Measurements from ENCODE around the gene PTPN13. TPM values are rescaled to one million over a fixed set of nuclear protein-coding genes. Genes with fewer than 3 reads are reported as not detected.
"Not testable (repeated sequence)": the region's sequence is repeated elsewhere in the genome, so short reads cannot be mapped to it uniquely, and the experiment has no call there.

Gene PTPN13
- polyA plus RNA-seq, 1 donor: 6.0 TPM

DNA sequence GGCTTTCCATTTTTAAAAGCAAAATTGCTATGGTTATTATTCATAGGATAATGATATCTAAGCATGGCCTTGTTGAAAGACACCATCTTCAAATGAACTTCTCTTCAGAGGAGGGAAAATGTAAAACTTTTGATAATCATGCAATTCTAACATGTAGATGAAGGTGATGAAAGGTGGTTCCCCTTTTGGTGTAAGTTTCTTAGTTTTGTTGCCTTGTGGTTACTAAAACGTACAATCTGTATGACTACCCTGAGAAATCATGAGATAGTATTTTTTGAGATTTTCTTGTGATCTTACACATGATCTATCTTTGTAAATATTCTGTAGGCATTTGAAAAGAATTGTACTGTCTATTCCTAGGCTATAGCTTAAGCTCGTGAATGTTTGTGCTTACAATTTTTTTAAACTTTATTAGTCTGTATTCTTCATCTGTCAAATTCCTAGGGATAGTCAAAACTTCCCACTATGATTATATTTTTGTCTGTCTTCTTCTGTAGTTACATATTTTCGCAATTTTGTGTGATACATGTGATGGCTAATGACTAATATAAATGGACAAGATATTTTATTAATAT is 47.5 kb downstream of the PTPN13 start:
- no peak for DNase-seq

GRCh38 chr4:86644892-86645291 is 50.8 kb downstream of the PTPN13 start:
- DNase-seq: no peak

- DNase-seq: no peak
Measured at GRCh38 chr4:86652332-86652932, 58.3 kb downstream of the PTPN13 start.

- DNase-seq: no peak
Measured at GRCh38 chr4:86653237-86653865, 59.2 kb downstream of the PTPN13 start.

GRCh38 chr4:86656781-86657180 is 62.7 kb downstream of the PTPN13 start:
- not testable (repeated sequence) for DNase-seq

GRCh38 chr4:86657382-86657781 is 63.3 kb downstream of the PTPN13 start:
- no peak for DNase-seq

DNA sequence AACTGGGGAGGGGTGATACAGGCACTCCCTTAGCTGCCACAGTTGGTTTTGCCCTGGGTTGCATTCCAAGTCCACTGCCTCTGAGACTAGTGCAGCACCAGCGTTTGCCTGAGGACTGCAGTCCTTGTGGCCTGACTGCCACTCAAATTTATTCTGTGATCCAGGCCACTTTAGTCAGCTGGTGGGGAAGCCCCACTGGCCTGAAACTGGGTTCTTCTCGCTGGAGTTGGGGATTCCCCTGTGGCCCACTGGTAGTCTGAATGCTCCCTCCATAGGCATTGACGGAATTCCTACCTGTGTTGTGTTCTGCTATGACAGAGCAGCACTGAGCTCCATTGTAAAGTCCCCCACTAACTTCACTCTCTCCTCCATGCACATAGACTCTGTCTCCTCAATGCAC is 63.8 kb downstream of the PTPN13 start:
- DNase-seq: no peak

GRCh38 chr4:86660401-86660800 is 66.3 kb downstream of the PTPN13 start:
- DNase-seq: no peak

- no peak for DNase-seq
Measured at GRCh38 chr4:86661006-86661405, 66.9 kb downstream of the PTPN13 start.

GRCh38 chr4:86661418-86661817 is 67.3 kb downstream of the PTPN13 start:
- no peak for DNase-seq

- DNase-seq: no peak
Measured at GRCh38 chr4:86664959-86665358, 70.8 kb downstream of the PTPN13 start.

DNA sequence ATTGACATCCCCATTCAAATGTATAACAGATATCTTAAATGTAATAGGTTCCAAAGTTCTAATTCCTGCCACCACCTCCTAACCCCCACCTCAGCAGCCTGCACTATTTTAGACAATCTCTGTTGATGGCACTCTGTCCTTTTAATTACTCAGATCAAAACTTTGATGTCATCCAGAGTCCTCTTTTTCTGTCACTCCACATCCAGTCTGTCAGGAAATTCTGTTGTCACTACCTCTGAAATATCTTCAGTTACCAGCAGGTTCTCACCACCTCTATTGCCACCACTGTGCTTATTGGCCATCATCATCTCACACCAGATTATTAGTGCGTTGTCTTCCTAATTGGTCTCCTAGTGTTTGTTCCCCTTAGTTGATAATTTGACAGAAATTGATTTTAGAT is 76.2 kb downstream of the PTPN13 start:
- DNase-seq: no peak

GRCh38 chr4:86670756-86671155 is 76.6 kb downstream of the PTPN13 start:
- DNase-seq: no peak

GRCh38 chr4:86675548-86675947 is 81.4 kb downstream of the PTPN13 start:
- no peak for DNase-seq

DNA sequence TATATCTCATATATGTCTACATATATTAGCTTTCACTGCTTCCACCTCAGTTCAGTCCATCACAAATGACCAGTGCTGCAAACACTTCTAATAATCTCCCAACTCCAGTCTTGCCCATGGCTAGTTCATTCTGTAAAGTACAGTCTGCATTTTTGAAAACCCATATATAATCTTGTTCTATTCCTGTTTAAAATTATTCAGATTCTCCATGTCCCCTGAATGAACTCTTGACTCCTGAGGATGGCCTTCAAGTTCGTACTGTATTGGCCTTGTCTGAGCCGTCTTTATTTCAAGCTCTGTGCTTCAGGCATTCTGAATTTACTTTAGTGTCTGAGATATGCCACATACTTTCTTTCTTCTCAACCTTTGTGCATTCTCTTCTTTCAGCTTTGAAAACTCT is 84.7 kb downstream of the PTPN13 start:
- no peak for DNase-seq

DNA sequence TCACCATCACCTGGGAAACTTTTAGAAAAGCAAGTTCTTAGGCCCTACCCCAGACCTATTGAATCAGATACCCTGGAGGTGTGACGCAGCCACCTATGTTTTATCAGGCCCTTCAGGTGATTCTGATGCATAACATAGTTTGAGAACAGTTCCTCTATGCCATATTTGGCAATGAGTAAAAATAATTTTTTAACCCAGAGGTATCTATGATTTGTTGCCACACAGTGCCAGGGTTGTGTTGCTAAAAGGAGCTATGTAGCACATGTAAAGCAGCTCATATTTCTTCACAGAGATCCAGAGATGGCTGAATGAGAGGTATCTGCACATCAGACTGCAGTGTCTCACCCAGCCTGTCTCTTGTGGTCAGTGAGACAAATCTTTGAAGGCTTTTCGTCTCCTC is 85.3 kb downstream of the PTPN13 start:
- DNase-seq: no peak

- DNase-seq: no peak
Measured at GRCh38 chr4:86683167-86683566, 89.1 kb downstream of the PTPN13 start.

- no peak for DNase-seq
Measured at GRCh38 chr4:86683983-86684382, 89.9 kb downstream of the PTPN13 start.

DNA sequence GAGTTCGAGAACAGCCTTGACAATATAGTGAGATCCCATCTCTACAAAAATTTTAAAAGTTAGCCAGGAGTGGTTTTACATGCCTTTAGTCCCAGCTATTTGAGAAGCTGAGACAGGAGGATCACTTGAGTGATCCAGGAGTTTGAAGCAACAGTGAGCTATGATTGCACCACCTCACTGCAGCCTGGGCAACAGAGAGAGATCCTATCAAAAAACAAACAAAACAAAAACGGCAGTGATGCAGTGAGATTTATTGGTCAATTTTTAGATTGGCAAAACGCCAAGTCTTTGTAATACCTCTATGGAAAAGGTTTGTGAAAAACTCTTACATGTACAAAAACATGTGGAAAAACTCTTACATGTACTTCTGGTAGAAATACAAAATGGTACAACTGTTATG is 91.3 kb downstream of the PTPN13 start:
- no peak for DNase-seq

- no peak for DNase-seq
Measured at GRCh38 chr4:86686741-86687140, 92.6 kb downstream of the PTPN13 start.

- no peak for DNase-seq
Measured at GRCh38 chr4:86688026-86688425, 93.9 kb downstream of the PTPN13 start.

DNA sequence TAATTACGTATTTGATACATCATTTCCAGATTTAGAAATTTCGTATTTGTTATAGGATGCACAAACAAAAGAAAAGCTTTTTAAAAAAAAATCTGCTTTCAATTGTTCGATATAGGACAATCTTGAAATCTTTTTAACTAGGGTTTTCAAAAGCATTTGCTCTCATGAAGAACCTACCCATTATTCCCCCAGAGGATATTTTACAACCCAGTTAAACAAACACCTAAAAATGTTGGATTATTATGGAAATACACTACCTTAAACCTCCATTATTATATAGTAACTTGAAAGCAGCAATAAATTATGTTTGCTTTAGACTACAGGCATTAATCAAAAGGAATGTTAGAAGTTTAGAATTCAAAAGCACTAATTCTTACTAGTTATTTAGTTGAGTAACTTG is 110.5 kb downstream of the PTPN13 start:
- no peak for DNase-seq

DNA sequence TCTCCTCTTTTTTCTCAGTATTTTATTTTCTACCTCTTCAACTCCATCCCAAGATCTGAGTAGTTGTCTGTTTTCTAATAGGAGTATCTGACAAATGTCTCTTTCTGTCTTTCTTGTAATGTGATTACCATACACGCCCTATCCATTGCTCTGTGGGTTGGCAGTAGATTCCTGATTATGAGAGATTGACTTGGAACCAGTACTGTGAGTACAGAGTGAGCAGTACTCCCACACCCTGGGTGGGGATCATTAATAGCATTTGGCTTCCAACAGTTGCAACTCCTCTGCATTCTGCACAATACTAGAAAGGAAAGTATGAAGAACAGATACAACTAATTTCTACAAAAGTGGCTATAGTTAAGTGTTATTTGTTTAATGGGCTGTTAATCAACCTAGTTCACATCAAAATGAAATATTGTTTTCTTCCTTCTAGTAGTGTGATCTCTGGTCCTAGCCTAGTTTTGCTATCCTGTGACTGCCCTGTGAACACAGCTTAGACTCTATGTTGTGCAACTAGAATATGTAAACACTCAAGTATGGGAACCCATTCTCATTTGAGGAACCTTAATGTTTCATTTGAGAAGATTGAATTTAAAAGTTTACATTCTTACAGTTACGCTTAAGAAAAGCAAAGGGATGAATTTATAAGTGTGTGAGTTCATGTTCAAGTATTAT is 112.9 kb downstream of the PTPN13 start:
- DNase-seq: no peak

DNA sequence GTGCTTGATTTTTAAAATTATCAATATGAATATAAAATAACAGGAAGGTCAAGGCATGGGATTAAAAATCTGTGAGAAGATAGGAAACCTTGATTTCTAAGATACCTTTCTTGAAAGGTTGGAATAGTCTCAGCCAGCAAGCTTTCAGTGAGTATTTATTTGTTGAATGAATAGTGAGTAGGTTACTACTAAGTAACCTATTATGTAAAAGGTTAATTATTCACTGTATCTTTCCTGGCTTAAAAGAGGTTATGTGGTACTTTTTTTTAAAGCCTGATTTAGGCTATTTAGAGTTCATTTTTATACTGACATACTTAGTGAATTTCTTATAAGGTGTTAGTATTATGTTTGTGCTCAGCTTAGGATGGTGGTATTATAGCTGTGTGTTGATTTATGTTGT is 123.5 kb downstream of the PTPN13 start:
- no peak for DNase-seq
